ENCODE data around the gene MCCC2.

Gene MCCC2

DNA sequence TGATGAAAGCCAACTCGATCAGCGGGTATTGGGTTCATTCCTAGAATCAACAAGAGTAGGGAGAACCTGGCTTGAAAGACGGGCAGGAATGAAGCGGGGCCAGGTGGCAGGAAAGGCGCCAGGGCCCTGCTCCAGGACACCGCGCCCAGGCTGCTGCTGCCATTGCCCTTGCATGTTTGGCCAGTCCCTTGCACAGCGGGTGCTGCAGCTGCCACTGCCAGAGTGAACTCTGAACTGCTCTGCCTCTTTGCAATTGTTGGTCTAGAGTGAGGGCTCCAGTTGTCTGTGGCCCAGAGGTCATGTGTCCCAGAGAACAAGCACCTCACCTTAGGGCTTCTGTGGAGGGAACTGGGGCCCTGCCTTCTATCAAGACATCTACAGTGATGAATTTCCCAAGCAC lies 107.9 kb downstream of the MCCC2 start:
- H3K4me3 ChIP-seq (ENCODE audit: low read depth, low read length): no peak overlapping the region
- DNase-seq (ENCODE audit: low read depth, low spot score): no peak
- no peak for TF ChIP-seq CTCF (IDR thresholded peaks at IDR 0.05; ENCODE audit: insufficient read depth, low read length, missing control alignments)
- CTCF ChIA-PET: interaction anchor here (0.9 kb wide), 1 partner anchor 48 kb away, joined by 3 read pairs; no protein-coding TSS in a partner anchor
- POLR2A ChIA-PET: no interaction called here

- H3K4me3 ChIP-seq (ENCODE audit: low read depth, low read length): no peak overlapping the region
- no peak for TF ChIP-seq CTCF (IDR thresholded peaks at IDR 0.05; ENCODE audit: insufficient read depth, low read length, missing control alignments)
- CTCF ChIA-PET: interaction anchor here (0.6 to 0.9 kb wide), 2 partner anchors 47 to 48 kb away, joined by 3 read pairs; no protein-coding TSS in a partner anchor
- DNase-seq (ENCODE audit: low read depth, low spot score): no peak
- POLR2A ChIA-PET: no interaction called here
These were observed 108.5 kb downstream of the MCCC2 start for GRCh38 chr5:71695595-71695994.

DNA sequence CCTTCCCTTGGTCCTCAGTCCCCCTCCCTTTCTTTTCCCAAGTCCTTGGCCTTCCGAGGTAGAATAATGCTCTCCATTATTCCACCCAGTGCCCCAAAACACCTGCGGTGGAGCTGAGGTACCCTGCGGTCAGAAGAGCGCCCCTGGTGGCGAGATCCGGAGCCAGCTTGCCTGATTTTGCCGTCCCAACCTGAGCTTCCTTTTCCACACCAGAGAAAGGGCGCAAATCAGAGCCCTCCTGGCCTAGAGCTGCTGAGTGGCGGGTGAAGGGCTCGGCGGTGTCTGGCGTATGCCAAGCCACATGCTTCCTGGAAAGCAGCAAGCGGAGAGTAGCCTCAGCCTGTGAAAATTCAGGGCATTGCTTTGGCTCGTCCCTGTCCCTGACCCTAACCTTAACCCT lies 110.8 kb downstream of the MCCC2 start:
- peak; percentile 42 for TF ChIP-seq CTCF (IDR thresholded peaks at IDR 0.05; ENCODE audit: insufficient read depth, low read length, missing control alignments)
- CTCF ChIA-PET: interaction anchor here (1.0 to 1.7 kb wide), 2 partner anchors 8 to 10 kb away, joined by 3 to 4 read pairs; no protein-coding TSS in a partner anchor
- POLR2A ChIA-PET: no interaction called here
- H3K4me3 ChIP-seq (ENCODE audit: low read depth, low read length): no peak overlapping the region
- no peak for DNase-seq (ENCODE audit: low read depth, low spot score)

GRCh38 chr5:71699233-71699632 lies 112.1 kb downstream of the MCCC2 start:
- POLR2A ChIA-PET: no interaction called here
- TF ChIP-seq CTCF (IDR thresholded peaks at IDR 0.05; ENCODE audit: insufficient read depth, low read length, missing control alignments): no peak
- no peak for DNase-seq (ENCODE audit: low read depth, low spot score)
- CTCF ChIA-PET: no interaction called here
- H3K4me3 ChIP-seq (ENCODE audit: low read depth, low read length): no peak overlapping the region

- CTCF ChIA-PET: no interaction called here
- H3K4me3 ChIP-seq (ENCODE audit: low read depth, low read length): no peak overlapping the region
- POLR2A ChIA-PET: no interaction called here
- TF ChIP-seq CTCF (IDR thresholded peaks at IDR 0.05; ENCODE audit: insufficient read depth, low read length, missing control alignments): no peak
- no peak for DNase-seq (ENCODE audit: low read depth, low spot score)
These were observed 112.6 kb downstream of the MCCC2 start for GRCh38 chr5:71699751-71700150.

- no peak for DNase-seq (ENCODE audit: low read depth, low spot score)
- CTCF ChIA-PET: no interaction called here
- no peak overlapping the region for H3K4me3 ChIP-seq (ENCODE audit: low read depth, low read length)
- POLR2A ChIA-PET: no interaction called here
- no peak for TF ChIP-seq CTCF (IDR thresholded peaks at IDR 0.05; ENCODE audit: insufficient read depth, low read length, missing control alignments)
These were observed 113.7 kb downstream of the MCCC2 start for GRCh38 chr5:71700803-71701202.

All from AG04449 (cell line).